GM12878 (cell line): ENCODE measurements around the gene TESPA1. TPM values are rescaled to one million over a fixed set of nuclear protein-coding genes. Genes with fewer than 3 reads are reported as not detected.

ENCODE experiments used
- ATAC-seq: fragments of 200-7000 bp; cut with Tn5 transposase; 3 replicates; pipeline ENCODE4 v1.9.1; 2020; ENCODE audit warnings: mild to moderate bottlenecking, moderate library complexity
- BruUV-seq: library from RNA; stranded (reverse); fragments of 400-500 nt; replicated peaks from 2 replicates; lab custom pipeline; 2021; lab: Mats Ljungman, UMichigan
- CTCF ChIA-PET: fragments of 300-600 bp; sonication (Branson Sonifier 250); formaldehyde crosslinking; extraction: SDS; loops from one replicate; lab custom pipeline; 2021; ENCODE audit warnings: inconsistent platforms; lab: Yijun Ruan, JAX
- POLR2A ChIA-PET: fragments of 350-600 bp; formaldehyde crosslinking; extraction: SDS; loops from one replicate; lab custom pipeline; 2021; ENCODE audit warnings: inconsistent platforms; lab: Charles Lee
- RAD21 ChIA-PET: fragments of 300-600 bp; sonication (Branson Sonifier 250); formaldehyde crosslinking; loops from one replicate; lab custom pipeline; 2023; ENCODE audit warnings: antibody characterized with exemption; ENCODE audit not compliant: unreplicated experiment; lab: Charles Lee
- SMC1A ChIA-PET: fragments of 300-600 bp; sonication (Branson Sonifier 250); formaldehyde crosslinking; loops from one replicate; lab custom pipeline; 2023; ENCODE audit not compliant: unreplicated experiment, uncharacterized antibody; lab: Charles Lee
- DNase-seq: peaks from one replicate; pipeline ENCODE4 v3.0.0-alpha.2; 2011; ENCODE audit warnings: low read depth, low spot score
- FAIRE-seq: peaks from 3 replicates; lab custom pipeline; 2011; peaks lifted over from hg19 to GRCh38; lab: Jason Lieb, UNC
- H2AFZ ChIP-seq: 2 replicates; pipeline ENCODE4 v1.6.0; 2011; ENCODE audit warnings: low read depth, low read length, control low read depth; ENCODE audit not compliant: control insufficient read depth
- H3K27ac ChIP-seq: 2 replicates; pipeline ENCODE4 v1.5.1; 2011; ENCODE audit warnings: control low read depth; ENCODE audit not compliant: control insufficient read depth, insufficient read depth
- H3K27me3 ChIP-seq, 2 experiments: replicated peaks in 1 of 2; 2 replicates each; pipeline versions ENCODE4 v1.6.0 to v1.6.1; 2011; ENCODE audit warnings: low read length in 1 of 2; ENCODE audit not compliant: control insufficient read depth in 2 of 2, insufficient read depth in 2 of 2
- H3K36me3 ChIP-seq, 2 experiments: 2 replicates each; pipeline ENCODE4 v1.5.1; 2011; ENCODE audit warnings: low read length in 1 of 2; ENCODE audit not compliant: control insufficient read depth in 2 of 2, insufficient read depth in 2 of 2
- H3K4me1 ChIP-seq: 2 replicates; pipeline ENCODE4 v1.6.1; 2011; ENCODE audit warnings: mild to moderate bottlenecking, low read length, moderate library complexity, mixed read lengths; ENCODE audit not compliant: control insufficient read depth, insufficient read depth
- H3K4me2 ChIP-seq: 2 replicates; pipeline ENCODE4 v1.6.0; 2011; ENCODE audit warnings: control low read depth; ENCODE audit not compliant: control insufficient read depth, insufficient read depth
- H3K4me3 ChIP-seq: fragments of 200-600 bp; sonication (generic); 2 replicates; pipeline ENCODE4 v1.5.1; 2016
- H3K79me2 ChIP-seq: 2 replicates; pipeline ENCODE4 v1.6.0; 2011; ENCODE audit warnings: low read length; ENCODE audit not compliant: control insufficient read depth, insufficient read depth
- H3K9ac ChIP-seq: 2 replicates; pipeline ENCODE4 v1.8.0; 2011; ENCODE audit warnings: low read length, control low read depth, mixed read lengths; ENCODE audit not compliant: control insufficient read depth, insufficient read depth
- H3K9me3 ChIP-seq: replicated peaks from 3 replicates; pipeline ENCODE4 v1.5.1; 2011; ENCODE audit warnings: mild to moderate bottlenecking, low read length; ENCODE audit not compliant: control insufficient read depth, insufficient read depth
- H4K20me1 ChIP-seq: 2 replicates; pipeline ENCODE4 v1.6.0; 2011; ENCODE audit not compliant: control insufficient read depth, insufficient read depth
- MEF2A ChIP-seq: IDR thresholded peaks from 2 replicates; pipeline ENCODE4 v1.6.1; 2011; ENCODE audit warnings: low read depth, mild to moderate bottlenecking, low read length, moderate library complexity; ENCODE audit not compliant: insufficient read depth
- NR2C2 ChIP-seq: IDR thresholded peaks from 2 replicates; pipeline ENCODE4 v1.6.1; 2011; ENCODE audit warnings: borderline replicate concordance, low read depth; ENCODE audit not compliant: control insufficient read depth, insufficient read length
- PAX5 ChIP-seq: IDR thresholded peaks from 2 replicates; pipeline ENCODE4 v1.6.1; 2011; ENCODE audit warnings: low read depth, low read length, borderline replicate concordance
- RAD51 ChIP-seq: fragments of 450-650 bp; IDR thresholded peaks from 2 replicates; pipeline ENCODE4 v1.6.1; 2016; ENCODE audit warnings: moderate library complexity, mild to moderate bottlenecking, inconsistent platforms
- WGBS: methylation state at CpG from one replicate; pipeline ENCODE4 v1.1.6; 2016; ENCODE audit warnings: low lambda C conversion rate; ENCODE audit not compliant: insufficient replicate concordance, insufficient coverage; ENCODE audit errors: missing lambda C conversion rate; 5-methylcytosine and 5-hydroxymethylcytosine counted together
- in situ Hi-C: fragments of 300-500 bp; cut with MboI; formaldehyde crosslinking; loops from 9 replicates; pipeline ENCODE4 v1.14.3; 2018; ENCODE audit warnings: mixed read lengths
- intact Hi-C: fragments of 100-400 bp; cut with micrococcal nuclease; formaldehyde crosslinking; loops from one replicate; pipeline ENCODE4 v1.14.2; 2022; ENCODE audit not compliant: unreplicated experiment
- polyA plus RNA-seq, 11 experiments: library from polyadenylated mRNA; depleted of rRNA in 4 of 11; unstranded in 6 of 11; stranded (reverse) in 5 of 11; fragments of >200 nt; fragmentation: Nextera tagmentation in 4 of 11; fragmentation: Illumina TruSeq in 1 of 11; extraction: Ambion mirVana in 4 of 11; extraction: Trizol in 1 of 11; gene quantifications; 1 replicate in 1 of 11; 2 replicates in 10 of 11; pipeline versions ENCODE4 v1.2.1 to v1.2.3, GENCODE V29; 2011 to 2016; ENCODE audit warnings: inconsistent platforms in 2 of 11, missing spikeins in 2 of 11, low read depth in 1 of 11
- total RNA-seq, 4 experiments: library from RNA; depleted of rRNA in 3 of 4; stranded (reverse); fragments of >200 nt in 3 of 4; fragmentation: Illumina TruSeq in 1 of 4; extraction: Trizol in 1 of 4; gene quantifications; 2 replicates each; pipeline versions ENCODE4 v1.2.1 to v1.2.3, GENCODE V29; 2013 to 2021
- TF ChIP-seq, protein P1 (sequence below), 3 experiments: IDR thresholded peaks in 2 of 3; conservative IDR thresholded peaks in 1 of 3; 2 replicates each; pipeline ENCODE4 v1.5.1; 2011; ENCODE audit warnings: low read depth in 3 of 3, low read length in 3 of 3, mild to moderate bottlenecking in 3 of 3, control low read depth in 2 of 3, moderate library complexity in 2 of 3, inconsistent platforms in 1 of 3, mixed read lengths in 1 of 3; ENCODE audit not compliant: control insufficient read depth in 2 of 3, insufficient read depth in 1 of 3; ENCODE audit errors: extremely low read depth in 1 of 3

The TESPA1 gene
- total and polyA plus RNA-seq, 10 of the 15 experiments (the other 5 are each of a cell fraction or from before 2014, with no cell fraction given) = 13.8 to 56.2 (median 23.9) TPM

GRCh38 chr12:55034218-55034617, 49.7 kb upstream of the TESPA1 start:
- no peaks in the 10 kb centered on the region for H3K36me3 ChIP-seq
- ChIA-PET SMC1A (interaction anchor here (1.8 kb wide), 1 partner anchor 9 kb away, joined by 4 read pairs; no protein-coding TSS in a partner anchor), RAD21 (no interaction called here), POLR2A (no interaction called here), CTCF (interaction anchor here (1.3 to 2.3 kb wide), 3 partner anchors 15 to 42 kb away, joined by 4 to 9 read pairs (median 5); no protein-coding TSS in a partner anchor)
- BruUV-seq = no TSS peak
- H3K4me2 ChIP-seq = no peak overlapping the region
- no peak for DNase-seq
- H3K79me2 ChIP-seq = no peaks in the 10 kb centered on the region
- no peak overlapping the region for H3K9ac ChIP-seq
- TF ChIP-seq, protein P1, sequence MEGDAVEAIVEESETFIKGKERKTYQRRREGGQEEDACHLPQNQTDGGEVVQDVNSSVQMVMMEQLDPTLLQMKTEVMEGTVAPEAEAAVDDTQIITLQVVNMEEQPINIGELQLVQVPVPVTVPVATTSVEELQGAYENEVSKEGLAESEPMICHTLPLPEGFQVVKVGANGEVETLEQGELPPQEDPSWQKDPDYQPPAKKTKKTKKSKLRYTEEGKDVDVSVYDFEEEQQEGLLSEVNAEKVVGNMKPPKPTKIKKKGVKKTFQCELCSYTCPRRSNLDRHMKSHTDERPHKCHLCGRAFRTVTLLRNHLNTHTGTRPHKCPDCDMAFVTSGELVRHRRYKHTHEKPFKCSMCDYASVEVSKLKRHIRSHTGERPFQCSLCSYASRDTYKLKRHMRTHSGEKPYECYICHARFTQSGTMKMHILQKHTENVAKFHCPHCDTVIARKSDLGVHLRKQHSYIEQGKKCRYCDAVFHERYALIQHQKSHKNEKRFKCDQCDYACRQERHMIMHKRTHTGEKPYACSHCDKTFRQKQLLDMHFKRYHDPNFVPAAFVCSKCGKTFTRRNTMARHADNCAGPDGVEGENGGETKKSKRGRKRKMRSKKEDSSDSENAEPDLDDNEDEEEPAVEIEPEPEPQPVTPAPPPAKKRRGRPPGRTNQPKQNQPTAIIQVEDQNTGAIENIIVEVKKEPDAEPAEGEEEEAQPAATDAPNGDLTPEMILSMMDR (IDR thresholded peaks at IDR 0.05 in 2 of 3, conservative IDR thresholded peaks at IDR 0.05 in 1 of 3; ENCODE audit: control insufficient read depth in 2 of 3, extremely low read depth in 1 of 3, insufficient read depth in 1 of 3, low read depth in 3 of 3, low read length in 3 of 3) = no peak
- TF ChIP-seq NR2C2 = no peak
- TF ChIP-seq PAX5 = no peak
- no peak for ATAC-seq
- 37% methylated on average over 6 of the region's 6 CpGs for WGBS
- H3K9me3 ChIP-seq = no peaks in the 10 kb centered on the region
- intact Hi-C loops = no loop called here
- FAIRE-seq = no peak
- H3K27ac ChIP-seq = no peak overlapping the region
- no peaks in the 10 kb centered on the region for H3K4me1 ChIP-seq
- H3K4me3 ChIP-seq = no peak overlapping the region
- peaks cover 0 to 8% of the 10 kb centered on the region in 2 experiments; a peak in 1 of 4 replicates for H3K27me3 ChIP-seq
- no peak overlapping the region for H2AFZ ChIP-seq
- no peaks in the 10 kb centered on the region for H4K20me1 ChIP-seq
- in situ Hi-C loops = no loop called here

DNA sequence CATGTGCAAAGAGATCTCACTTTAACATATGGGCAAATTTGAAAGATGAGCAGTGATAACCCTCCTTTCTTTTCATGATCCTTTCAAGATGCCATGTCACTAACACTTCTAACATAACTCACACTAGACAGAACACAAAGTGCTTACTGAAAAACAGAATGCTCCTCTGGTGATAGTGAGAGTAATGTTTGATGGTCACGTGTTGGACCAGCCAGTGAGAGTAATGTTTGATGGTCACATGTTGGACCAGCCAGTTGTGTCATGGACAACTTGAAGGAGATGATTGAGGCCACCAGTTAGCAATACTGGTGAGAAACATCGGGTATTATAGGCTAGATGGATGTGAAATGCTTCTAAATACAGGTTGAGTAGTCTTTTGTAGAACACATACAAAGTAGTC, 40.9 kb upstream of the TESPA1 start:
- Histone ChIP-seq H2AFZ (no peak overlapping the region), H3K79me2 (no peaks in the 10 kb centered on the region), H4K20me1 (no peaks in the 10 kb centered on the region), H3K4me1 (no peaks in the 10 kb centered on the region), H3K27me3 (no peaks in the 10 kb centered on the region; a peak in 1 of 4 replicates), H3K4me3 (no peak overlapping the region), H3K9ac (no peak overlapping the region), H3K36me3 (no peaks in the 10 kb centered on the region), H3K4me2 (no peak overlapping the region), H3K9me3 (no peaks in the 10 kb centered on the region), H3K27ac (no peak overlapping the region)
- no peak for DNase-seq
- FAIRE-seq = no peak
- CTCF ChIA-PET = interaction anchor here (1.1 to 1.5 kb wide), 2 partner anchors 26 to 33 kb away, joined by 3 to 6 read pairs; no protein-coding TSS in a partner anchor
- SMC1A ChIA-PET = interaction anchor here (1.0 to 1.3 kb wide), 2 partner anchors 10 to 47 kb away, joined by 3 to 6 read pairs; no protein-coding TSS in a partner anchor
- RAD21 ChIA-PET = no interaction called here
- TF ChIP-seq RAD51 = peak; percentile 21; the same call in 1 of the 2 replicates
- no peak for TF ChIP-seq MEF2A
- WGBS = 0% methylated on average over 2 of the region's 2 CpGs
- BruUV-seq = no TSS peak
- POLR2A ChIA-PET = no interaction called here
- intact Hi-C loops = no loop called here
- ATAC-seq = no peak
- in situ Hi-C loops = no loop called here
